ENCODE measurements around the gene NMU.

- no peak for TF ChIP-seq TAF1 (IDR thresholded peaks at IDR 0.05; ENCODE audit: borderline replicate concordance, insufficient read depth, low read length)
- TF ChIP-seq POLR2AphosphoS5 (IDR thresholded peaks at IDR 0.05; ENCODE audit: low read depth, low read length) = no peak
- no peak for TF ChIP-seq SIN3A (IDR thresholded peaks at IDR 0.05; ENCODE audit: borderline replicate concordance, insufficient read depth, low read length)
Observed at GRCh38 chr4:55588160-55588559, 47.9 kb downstream of the NMU start.
